AG04450 (cell line): ENCODE data around the gene FXYD3. TPM values are rescaled to one million over a fixed set of nuclear protein-coding genes. Genes with fewer than 3 reads are reported as not detected.
A peak's percentile ranks its signal among the peaks of the same experiment; 100 is the strongest.

Source experiments
- CTCF ChIA-PET: fragments of 300-600, 350-600 bp; formaldehyde crosslinking; extraction: SDS; loops from one replicate; lab custom pipeline; 2022; ENCODE audit warnings: antibody characterized with exemption, inconsistent platforms; lab: Charles Lee
- POLR2A ChIA-PET: fragments of 350-600 bp; formaldehyde crosslinking; extraction: SDS; loops from one replicate; lab custom pipeline; 2021; ENCODE audit warnings: antibody characterized with exemption, inconsistent platforms; lab: Yijun Ruan, JAX
- DNase-seq: peaks from one replicate; pipeline ENCODE4 v3.0.0-alpha.2; 2011; ENCODE audit warnings: low read depth, low spot score
- H3K27ac ChIP-seq: one replicate; pipeline ENCODE4 v1.5.1; 2012; ENCODE audit warnings: low read depth, low read length, control low read depth
- H3K27me3 ChIP-seq: one replicate; pipeline ENCODE4 v1.6.0; 2012; ENCODE audit warnings: low read length; ENCODE audit not compliant: control insufficient read depth, insufficient read depth
- H3K4me3 ChIP-seq: 2 replicates; pipeline ENCODE4 v1.5.1; 2011; ENCODE audit warnings: mild to moderate bottlenecking, low read depth, low read length, control low read depth
- H3K9me3 ChIP-seq: 2 replicates; pipeline ENCODE4 v1.5.1; 2012; ENCODE audit warnings: low read length; ENCODE audit not compliant: control insufficient read depth, insufficient read depth
- polyA plus RNA-seq: library from polyadenylated mRNA; depleted of rRNA; stranded (reverse); fragments of >200 nt; gene quantifications from 2 replicates; pipeline ENCODE4 v1.2.3, GENCODE V29; 2011
- TF ChIP-seq, protein P1 (sequence below): IDR thresholded peaks from 2 replicates; pipeline ENCODE4 v1.5.1; 2011; ENCODE audit warnings: low read depth, low read length, control low read depth, inconsistent platforms

FXYD3 gene
- polyA plus RNA-seq, 1 experiment = not detected

DNA sequence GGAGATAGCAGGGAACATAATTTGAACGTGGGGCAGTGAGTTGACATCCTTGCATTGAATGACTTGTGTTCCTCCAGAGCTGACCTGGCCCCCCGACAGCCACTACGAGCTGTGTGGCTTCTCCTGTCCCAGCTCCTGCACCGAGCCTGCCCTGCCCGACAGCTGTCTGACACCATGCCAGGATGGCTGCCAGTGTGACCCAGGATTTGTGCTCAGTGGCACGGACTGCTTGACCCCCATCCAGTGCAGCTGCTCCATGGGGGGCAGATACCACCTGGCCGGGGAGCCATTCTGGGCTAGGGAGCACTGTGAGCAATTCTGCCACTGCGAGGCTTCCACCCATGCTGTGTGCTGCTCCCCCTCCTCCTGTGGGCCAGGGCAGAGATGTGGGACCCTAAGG, 29.2 kb upstream of the FXYD3 start:
- TF ChIP-seq, protein P1, sequence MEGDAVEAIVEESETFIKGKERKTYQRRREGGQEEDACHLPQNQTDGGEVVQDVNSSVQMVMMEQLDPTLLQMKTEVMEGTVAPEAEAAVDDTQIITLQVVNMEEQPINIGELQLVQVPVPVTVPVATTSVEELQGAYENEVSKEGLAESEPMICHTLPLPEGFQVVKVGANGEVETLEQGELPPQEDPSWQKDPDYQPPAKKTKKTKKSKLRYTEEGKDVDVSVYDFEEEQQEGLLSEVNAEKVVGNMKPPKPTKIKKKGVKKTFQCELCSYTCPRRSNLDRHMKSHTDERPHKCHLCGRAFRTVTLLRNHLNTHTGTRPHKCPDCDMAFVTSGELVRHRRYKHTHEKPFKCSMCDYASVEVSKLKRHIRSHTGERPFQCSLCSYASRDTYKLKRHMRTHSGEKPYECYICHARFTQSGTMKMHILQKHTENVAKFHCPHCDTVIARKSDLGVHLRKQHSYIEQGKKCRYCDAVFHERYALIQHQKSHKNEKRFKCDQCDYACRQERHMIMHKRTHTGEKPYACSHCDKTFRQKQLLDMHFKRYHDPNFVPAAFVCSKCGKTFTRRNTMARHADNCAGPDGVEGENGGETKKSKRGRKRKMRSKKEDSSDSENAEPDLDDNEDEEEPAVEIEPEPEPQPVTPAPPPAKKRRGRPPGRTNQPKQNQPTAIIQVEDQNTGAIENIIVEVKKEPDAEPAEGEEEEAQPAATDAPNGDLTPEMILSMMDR = no peak
- DNase-seq = no peak
- H3K4me3 ChIP-seq = no peak overlapping the region
- H3K27me3 ChIP-seq = no peaks in the 10 kb centered on the region
- ChIA-PET CTCF (interaction anchor here (2.1 to 3.6 kb wide), 2 partner anchors 20 to 42 kb away, joined by 5 to 22 read pairs; no protein-coding TSS in a partner anchor), POLR2A (no interaction called here)
- H3K9me3 ChIP-seq = peaks cover 4% of the 10 kb centered on the region
- H3K27ac ChIP-seq = no peak overlapping the region

DNA sequence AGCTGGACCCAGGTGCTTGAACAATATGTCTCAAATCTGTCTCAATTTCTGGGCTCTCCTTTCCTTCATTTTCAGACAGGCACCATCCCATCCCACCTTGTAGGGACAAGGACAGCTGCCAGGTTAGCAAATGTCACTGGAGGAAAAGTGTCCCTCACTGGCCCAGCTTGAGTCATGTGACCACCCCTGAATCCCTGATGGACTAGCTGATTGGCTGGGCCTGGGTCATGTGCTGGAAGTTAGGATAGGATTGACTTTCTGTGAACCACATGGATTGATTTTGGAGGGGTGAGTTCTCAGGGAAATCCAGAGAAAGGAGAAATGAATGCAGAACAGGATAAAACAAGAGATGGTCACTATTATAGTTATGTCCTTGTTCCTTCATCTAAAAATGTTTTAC, 28.2 kb upstream of the FXYD3 start:
- TF ChIP-seq, protein P1 = no peak
- no peak overlapping the region for H3K27ac ChIP-seq
- POLR2A ChIA-PET = no interaction called here
- DNase-seq = no peak
- CTCF ChIA-PET = interaction anchor here (3.6 kb wide), 1 partner anchor 21 kb away, joined by 22 read pairs; no protein-coding TSS in a partner anchor
- H3K4me3 ChIP-seq = no peak overlapping the region
- H3K9me3 ChIP-seq = peaks cover 4% of the 10 kb centered on the region
- no peaks in the 10 kb centered on the region for H3K27me3 ChIP-seq

DNA sequence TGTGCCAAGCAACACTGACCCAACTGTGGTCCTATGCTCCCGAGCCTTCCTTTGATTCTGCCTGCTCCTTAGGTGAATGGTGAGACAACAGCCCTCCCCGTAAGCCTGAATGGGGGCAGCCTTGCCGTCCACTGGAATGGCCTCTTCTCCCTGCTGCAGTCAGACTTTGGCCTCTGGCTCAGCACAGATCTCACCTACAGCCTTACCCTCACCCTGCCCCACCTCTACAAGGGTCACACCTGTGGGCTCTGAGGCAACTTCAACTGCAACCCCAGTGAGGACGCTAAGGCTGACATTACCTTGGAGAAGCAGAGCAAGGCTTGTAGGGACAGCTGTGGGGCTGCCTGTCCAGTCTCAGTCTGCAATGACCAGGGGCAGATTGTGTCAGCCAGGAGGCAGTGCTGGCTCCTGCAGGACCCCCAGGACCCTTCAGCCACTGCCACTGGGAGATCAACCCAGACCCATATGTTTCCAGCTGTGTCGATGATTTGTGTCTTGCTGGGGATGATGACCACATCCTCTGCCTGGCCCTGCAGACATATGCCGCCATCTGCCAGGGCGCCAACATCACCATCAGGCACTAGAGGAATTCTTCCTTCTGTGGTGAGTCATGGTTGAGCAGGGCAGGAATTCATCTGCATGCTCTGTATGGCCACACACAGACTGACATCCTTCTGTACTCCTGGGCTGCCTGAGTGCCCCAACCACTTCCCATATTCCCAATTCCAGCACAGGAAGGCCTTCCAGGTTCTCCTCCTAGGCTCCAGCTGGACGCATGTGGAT, 27.3 kb upstream of the FXYD3 start:
- ChIA-PET CTCF (interaction anchor here (0.6 to 2.3 kb wide), 5 partner anchors 21 to 80 kb away, joined by 3 to 5 read pairs (median 3); partner anchors contain the start of genes FXYD5 and LGI4), POLR2A (no interaction called here)
- TF ChIP-seq, protein P1 = 0 out of 2 replicates have a peak, but pooled peaks have one; percentile 6
- no peak overlapping the region for H3K4me3 ChIP-seq
- peaks cover 4% of the 10 kb centered on the region; the same call in 1 of the 2 replicates for H3K9me3 ChIP-seq
- H3K27ac ChIP-seq = peak overlapping the region; percentile 39
- DNase-seq = peak; percentile 63
- no peaks in the 10 kb centered on the region for H3K27me3 ChIP-seq

GRCh38 chr19:35089554-35089953, 26.1 kb upstream of the FXYD3 start:
- no peak for DNase-seq
- CTCF ChIA-PET = interaction anchor here (0.6 to 3.5 kb wide), 13 partner anchors 8 to 405 kb away, joined by 3 to 33 read pairs (median 4); partner anchors contain the start of genes FXYD5 and LGI4
- POLR2A ChIA-PET = no interaction called here
- no peak overlapping the region for H3K4me3 ChIP-seq
- no peak overlapping the region for H3K27ac ChIP-seq
- H3K9me3 ChIP-seq = no peaks in the 10 kb centered on the region
- H3K27me3 ChIP-seq = peaks cover 3% of the 10 kb centered on the region
- TF ChIP-seq, protein P1 = no peak

- Histone ChIP-seq H3K9me3 (no peaks in the 10 kb centered on the region), H3K4me3 (0 out of 2 replicates have a peak overlapping the region, but pooled peaks have one; percentile 7), H3K27me3 (peaks cover 3% of the 10 kb centered on the region), H3K27ac (no peak overlapping the region)
- CTCF ChIA-PET = interaction anchor here (0.6 to 3.5 kb wide), 13 partner anchors 9 to 405 kb away, joined by 3 to 33 read pairs (median 4); partner anchors contain the start of genes FXYD5 and LGI4
- TF ChIP-seq, protein P1 = no peak
- no peak for DNase-seq
- POLR2A ChIA-PET = no interaction called here
Observed at GRCh38 chr19:35090160-35090505, 25.5 kb upstream of the FXYD3 start.
